Mesodermal cell (in vitro differentiated cells): ENCODE measurements around the gene LMBR1.

Experiments used
- H3K27ac ChIP-seq: 2 replicates; pipeline ENCODE4 v1.7.0; 2013; ENCODE audit warnings: mild to moderate bottlenecking, low read depth, low read length, moderate library complexity; ENCODE audit not compliant: severe bottlenecking
- H3K36me3 ChIP-seq: 2 replicates; pipeline ENCODE4 v1.7.1; 2013; ENCODE audit warnings: mild to moderate bottlenecking, low read length, moderate library complexity; ENCODE audit not compliant: control insufficient read depth, insufficient read depth
- H3K4me1 ChIP-seq: one replicate; pipeline ENCODE4 v1.7.1; 2013; ENCODE audit warnings: mild to moderate bottlenecking, low read length; ENCODE audit not compliant: insufficient read depth, control insufficient read depth, poor library complexity, severe bottlenecking
- H3K4me3 ChIP-seq: 2 replicates; pipeline ENCODE4 v1.7.0; 2013; ENCODE audit warnings: low read length, control low read depth, mild to moderate bottlenecking; ENCODE audit not compliant: insufficient read depth, poor library complexity, severe bottlenecking; ENCODE audit errors: extremely low read depth
- H3K9me3 ChIP-seq: 2 replicates; pipeline ENCODE4 v1.7.1; 2013; ENCODE audit warnings: mild to moderate bottlenecking, low read length, moderate library complexity; ENCODE audit not compliant: control insufficient read depth
- WGBS, 2 experiments: methylation state at CpG; one replicate each; pipeline ENCODE4 v1.1.5; 2013; ENCODE audit warnings: missing lambda C conversion rate in 2 of 2; ENCODE audit not compliant: insufficient coverage in 2 of 2; 5-methylcytosine and 5-hydroxymethylcytosine counted together

LMBR1 gene

DNA sequence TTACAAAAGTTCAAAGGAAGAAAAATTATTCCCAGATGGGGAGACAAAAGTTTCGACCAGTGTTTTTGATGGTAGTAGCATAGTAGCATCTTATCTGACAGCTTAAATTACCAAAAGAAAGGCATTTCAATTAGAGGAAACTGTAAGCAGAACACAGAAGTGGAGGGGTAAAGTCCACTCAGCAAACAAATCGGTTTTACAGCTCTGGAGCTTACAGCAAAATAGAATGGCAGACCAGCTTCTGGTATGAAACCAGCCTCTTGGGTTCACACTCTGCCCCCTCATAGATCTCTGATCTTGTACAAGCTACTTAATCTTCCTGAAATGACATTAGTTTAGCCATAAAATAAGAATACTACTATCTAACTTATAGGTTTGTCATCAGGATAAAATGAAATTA, 133.8 kb downstream of the LMBR1 start:
- Histone ChIP-seq H3K4me1 (no peaks in the 10 kb centered on the region), H3K27ac (no peak overlapping the region), H3K9me3 (no peaks in the 10 kb centered on the region), H3K36me3 (peaks cover 21% of the 10 kb centered on the region), H3K4me3 (no peak overlapping the region)
- WGBS, 2 experiments, result 82 to 89% methylated on average over 1 of the region's 2 CpGs

GRCh38 chr7:156754201-156754600, 138.8 kb downstream of the LMBR1 start:
- H3K36me3 ChIP-seq, result peaks cover 10% of the 10 kb centered on the region
- peaks cover 14% of the 10 kb centered on the region for H3K4me1 ChIP-seq
- H3K9me3 ChIP-seq, result no peaks in the 10 kb centered on the region
- WGBS, 2 experiments, result 94 to 100% methylated on average over 2 of the region's 4 CpGs
- H3K27ac ChIP-seq, result no peak overlapping the region
- H3K4me3 ChIP-seq, result no peak overlapping the region

GRCh38 chr7:156753630-156754029, 139.4 kb downstream of the LMBR1 start:
- Histone ChIP-seq H3K4me3 (no peak overlapping the region), H3K27ac (no peak overlapping the region), H3K36me3 (peaks cover 8% of the 10 kb centered on the region), H3K9me3 (no peaks in the 10 kb centered on the region), H3K4me1 (peaks cover 14% of the 10 kb centered on the region)
- 65 to 93% methylated on average over 2 to 4 of the region's 7 CpGs for WGBS, 2 experiments

GRCh38 chr7:156753229-156753560, 139.8 kb downstream of the LMBR1 start:
- Histone ChIP-seq H3K9me3 (no peaks in the 10 kb centered on the region), H3K27ac (peak overlapping the region; percentile 71), H3K4me1 (peaks cover 14% of the 10 kb centered on the region), H3K4me3 (no peak overlapping the region), H3K36me3 (peaks cover 8% of the 10 kb centered on the region)
- 89 to 90% methylated on average over 3 to 4 of the region's 4 CpGs for WGBS, 2 experiments

DNA sequence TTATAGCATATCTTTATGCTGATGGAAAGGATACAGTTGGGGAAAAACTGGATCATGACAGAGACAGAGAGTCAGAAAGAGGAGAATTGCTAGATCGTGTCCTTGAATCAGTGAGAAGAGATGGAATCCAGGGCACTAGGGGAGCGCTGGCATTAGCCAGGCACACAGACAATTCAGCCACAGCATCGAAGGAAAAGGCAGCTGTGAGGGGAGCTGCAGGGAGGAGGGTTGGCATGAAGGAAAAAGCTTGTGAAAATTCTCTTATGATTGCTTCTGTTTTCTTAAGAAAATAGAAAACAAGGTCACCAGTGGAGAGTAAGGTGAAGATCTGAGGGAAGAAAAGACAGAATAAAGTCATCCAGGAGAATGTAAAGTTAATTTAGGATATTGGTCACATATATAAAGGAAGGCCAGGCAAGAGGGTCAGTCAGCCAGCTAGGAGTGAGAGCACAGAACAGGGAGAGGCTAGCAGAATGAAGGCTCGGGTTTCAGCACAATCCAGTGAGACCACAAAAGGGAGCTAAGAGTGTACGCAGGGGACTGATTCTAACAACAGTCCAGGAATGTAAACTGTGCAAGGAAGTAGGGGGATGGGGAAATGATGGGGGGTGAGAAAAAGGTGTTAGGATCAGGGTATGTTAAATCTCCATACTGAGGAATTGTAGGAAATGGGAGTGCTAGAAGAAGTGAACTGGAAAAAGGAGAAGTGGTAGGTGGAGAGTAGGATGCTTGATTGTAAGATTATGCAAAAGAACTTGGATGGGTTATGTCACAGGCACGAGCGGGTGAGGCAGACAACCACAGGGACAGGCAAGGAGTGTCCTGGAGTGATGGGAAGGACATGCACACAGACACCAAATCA, 140.4 kb downstream of the LMBR1 start:
- 75 to 78% methylated on average over 4 to 7 of the region's 7 CpGs for WGBS, 2 experiments
- H3K36me3 ChIP-seq, result peaks cover 8% of the 10 kb centered on the region
- H3K4me3 ChIP-seq, result no peak overlapping the region
- H3K9me3 ChIP-seq, result no peaks in the 10 kb centered on the region
- H3K27ac ChIP-seq, result peak overlapping the region; percentile 71
- H3K4me1 ChIP-seq, result peaks cover 14% of the 10 kb centered on the region

DNA sequence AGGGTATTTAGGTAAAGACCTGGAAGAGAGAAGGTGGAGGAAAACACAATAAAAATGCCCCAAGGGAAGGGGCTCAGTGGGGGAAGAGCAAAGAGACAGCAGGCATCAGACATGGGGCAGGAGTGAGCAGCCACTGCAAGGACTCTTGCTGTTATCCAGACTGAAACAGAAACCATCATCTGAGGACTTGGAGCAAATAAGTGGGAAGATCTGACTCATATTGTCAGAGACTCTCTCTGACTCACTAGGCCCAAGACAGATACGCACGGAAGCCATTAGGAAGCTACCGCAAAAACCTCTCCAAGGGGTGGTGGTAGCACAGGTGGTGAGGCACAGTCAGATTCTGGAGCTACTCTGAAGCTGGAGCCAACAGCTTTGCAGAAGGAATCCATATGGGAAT, 141.7 kb downstream of the LMBR1 start:
- Histone ChIP-seq H3K36me3 (peaks cover 8% of the 10 kb centered on the region), H3K4me3 (no peak overlapping the region), H3K9me3 (no peaks in the 10 kb centered on the region), H3K27ac (peak overlapping the region; percentile 47), H3K4me1 (peaks cover 14% of the 10 kb centered on the region)
- WGBS, 2 experiments, result 94 to 100% methylated on average over 2 to 3 of the region's 3 CpGs

GRCh38 chr7:156747718-156748117, 145.3 kb downstream of the LMBR1 start:
- H3K36me3 ChIP-seq, result peaks cover 5% of the 10 kb centered on the region
- no peaks in the 10 kb centered on the region for H3K9me3 ChIP-seq
- WGBS, 2 experiments, result no CpG with 5 or more reads among the region's 1 CpG
- peaks cover 10% of the 10 kb centered on the region for H3K4me1 ChIP-seq
- no peak overlapping the region for H3K27ac ChIP-seq
- H3K4me3 ChIP-seq, result no peak overlapping the region

GRCh38 chr7:156746891-156747290, 146.1 kb downstream of the LMBR1 start:
- H3K36me3 ChIP-seq, result peaks cover 5% of the 10 kb centered on the region
- peaks cover 5% of the 10 kb centered on the region for H3K4me1 ChIP-seq
- no peaks in the 10 kb centered on the region for H3K9me3 ChIP-seq
- H3K4me3 ChIP-seq, result no peak overlapping the region
- H3K27ac ChIP-seq, result no peak overlapping the region
- no CpG with 5 or more reads among the region's 1 CpG for WGBS, 2 experiments

- Histone ChIP-seq H3K4me3 (no peak overlapping the region), H3K36me3 (peaks cover 11% of the 10 kb centered on the region)
Measured at GRCh38 chr7:156739596-156739995, 153.4 kb downstream of the LMBR1 start.

GRCh38 chr7:156735851-156736250, 157.1 kb downstream of the LMBR1 start:
- Histone ChIP-seq H3K27ac (no peak overlapping the region), H3K9me3 (no peaks in the 10 kb centered on the region), H3K36me3 (peaks cover 11% of the 10 kb centered on the region), H3K4me3 (no peak overlapping the region), H3K4me1 (no peaks in the 10 kb centered on the region)
- 94 to 98% methylated on average over 5 of the region's 7 CpGs for WGBS, 2 experiments

More at GRCh38 chr7:156739596-156739995, 153.4 kb downstream of the LMBR1 start:
- no peaks in the 10 kb centered on the region for H3K4me1 ChIP-seq
- no peak overlapping the region for H3K27ac ChIP-seq
- H3K9me3 ChIP-seq, result no peaks in the 10 kb centered on the region
- WGBS, 2 experiments, result 83 to 92% methylated on average over 1 to 2 of the region's 5 CpGs

DNA sequence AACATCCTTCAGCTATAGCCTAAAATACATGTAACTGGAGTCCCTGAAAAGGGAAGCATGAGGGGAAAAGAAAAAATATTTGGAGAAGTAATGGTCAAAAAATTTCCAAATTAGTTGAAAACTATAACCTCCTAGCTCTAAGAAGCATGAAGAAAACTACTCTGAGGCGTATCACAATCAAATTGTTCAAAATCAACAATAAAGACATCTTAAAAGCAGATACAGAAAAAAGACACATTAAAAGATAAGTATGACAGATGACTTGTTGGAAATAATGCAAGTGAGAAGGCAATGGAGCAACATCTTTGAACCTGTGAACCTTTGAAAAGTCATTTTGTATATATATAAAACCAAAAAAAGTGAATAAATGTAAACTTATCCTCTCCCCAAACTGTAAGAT, 159.3 kb downstream of the LMBR1 start:
- peaks cover 11% of the 10 kb centered on the region for H3K36me3 ChIP-seq
- WGBS, 2 experiments, result no CpG with 5 or more reads among the region's 1 CpG
- no peak overlapping the region for H3K27ac ChIP-seq
- H3K9me3 ChIP-seq, result no peaks in the 10 kb centered on the region
- H3K4me1 ChIP-seq, result no peaks in the 10 kb centered on the region
- H3K4me3 ChIP-seq, result no peak overlapping the region
